ENCODE measurements around the gene PCGF1.

The PCGF1 gene

GRCh38 chr2:74507145-74507925 is at the start of gene PCGF1:
Gene PCGF1 (minus strand): TSS chr2:74507695. CDS start chr2:74507668, 27 bp downstream.
- TF ChIP-seq CTCF (IDR thresholded peaks at IDR 0.05; ENCODE audit: low read depth, low read length) = peak; percentile 44
- peak; percentile 97 for DNase-seq (ENCODE audit: extremely low read depth, low read depth)

- no peak for DNase-seq (ENCODE audit: extremely low read depth, low read depth)
- no peak for TF ChIP-seq CTCF (IDR thresholded peaks at IDR 0.05; ENCODE audit: low read depth, low read length)
These were observed 49.4 kb upstream of the PCGF1 start for GRCh38 chr2:74556831-74557370.

- TF ChIP-seq CTCF (IDR thresholded peaks at IDR 0.05; ENCODE audit: low read depth, low read length) = no peak
- no peak for DNase-seq (ENCODE audit: extremely low read depth, low read depth)
These were observed 48.7 kb upstream of the PCGF1 start for GRCh38 chr2:74556159-74556558.

GRCh38 chr2:74555610-74556103 is 48.2 kb upstream of the PCGF1 start:
- DNase-seq (ENCODE audit: extremely low read depth, low read depth) = no peak
- no peak for TF ChIP-seq CTCF (IDR thresholded peaks at IDR 0.05; ENCODE audit: low read depth, low read length)

- no peak for DNase-seq (ENCODE audit: extremely low read depth, low read depth)
- TF ChIP-seq CTCF (IDR thresholded peaks at IDR 0.05; ENCODE audit: low read depth, low read length) = no peak
These were observed 47.5 kb upstream of the PCGF1 start for GRCh38 chr2:74554820-74555531.

GRCh38 chr2:74553892-74554819 is 46.7 kb upstream of the PCGF1 start, which contains the start of the genes DOK1 and LOXL3:
Gene DOK1 (plus strand): TSS chr2:74554720. CDS start chr2:74554755, 35 bp downstream.
Gene LOXL3 (minus strand): TSS chr2:74553942. CDS start chr2:74552634, 1,308 bp downstream.
- DNase-seq (ENCODE audit: extremely low read depth, low read depth) = peak; percentile 85
- TF ChIP-seq CTCF (IDR thresholded peaks at IDR 0.05; ENCODE audit: low read depth, low read length) = no peak
